GM15510 (cell line): ENCODE results near the gene RNF39.

Experiments
- POLR2A ChIP-seq: IDR thresholded peaks from 3 replicates; pipeline ENCODE4 v1.6.1; 2011; ENCODE audit warnings: borderline replicate concordance; ENCODE audit not compliant: insufficient read length; ENCODE audit errors: extremely low read depth

The RNF39 gene

GRCh38 chr6:30055513-30055912, 20.1 kb downstream of the RNF39 start:
- no peak for TF ChIP-seq POLR2A

GRCh38 chr6:30053682-30054081, 21.9 kb downstream of the RNF39 start:
- TF ChIP-seq POLR2A: no peak

- no peak for TF ChIP-seq POLR2A
Measured at GRCh38 chr6:30047220-30047619, 28.3 kb downstream of the RNF39 start.

GRCh38 chr6:30044630-30045029, 30.9 kb downstream of the RNF39 start:
- no peak for TF ChIP-seq POLR2A

- TF ChIP-seq POLR2A: no peak
Measured at GRCh38 chr6:30043744-30044143, 31.8 kb downstream of the RNF39 start.

- no peak for TF ChIP-seq POLR2A
Measured at GRCh38 chr6:30042914-30043313, 32.7 kb downstream of the RNF39 start.

GRCh38 chr6:30042476-30042875, 33.1 kb downstream of the RNF39 start:
- no peak for TF ChIP-seq POLR2A

- no peak for TF ChIP-seq POLR2A
Measured at GRCh38 chr6:30041821-30042220, 33.7 kb downstream of the RNF39 start.

- TF ChIP-seq POLR2A: no peak
Measured at GRCh38 chr6:30041221-30041620, 34.3 kb downstream of the RNF39 start.

GRCh38 chr6:30037182-30037788, 38.3 kb downstream of the RNF39 start:
- no peak for TF ChIP-seq POLR2A

- no peak for TF ChIP-seq POLR2A
Measured at GRCh38 chr6:30035784-30036183, 39.8 kb downstream of the RNF39 start.

GRCh38 chr6:30031381-30031780, 44.2 kb downstream of the RNF39 start:
- TF ChIP-seq POLR2A: no peak

- TF ChIP-seq POLR2A: no peak
Measured at GRCh38 chr6:30029588-30029987, 46.0 kb downstream of the RNF39 start.

GRCh38 chr6:30025186-30025585, 50.4 kb downstream of the RNF39 start:
- TF ChIP-seq POLR2A: no peak

GRCh38 chr6:30022189-30022588, 53.4 kb downstream of the RNF39 start:
- no peak for TF ChIP-seq POLR2A

GRCh38 chr6:30020626-30021025, 54.9 kb downstream of the RNF39 start:
- TF ChIP-seq POLR2A: no peak
